K562 (cell line): ENCODE measurements around the gene COPS6. TPM values are rescaled to one million over a fixed set of nuclear protein-coding genes. Genes with fewer than 3 reads are reported as not detected.

Experiments
- CCNT2 ChIP-seq: IDR thresholded peaks from 2 replicates; pipeline ENCODE4 v1.6.1; 2011; ENCODE audit warnings: borderline replicate concordance, low read depth, mild to moderate bottlenecking, moderate library complexity, mixed read lengths, low read length; ENCODE audit not compliant: insufficient read length; ENCODE audit errors: extremely low read depth
- CUX1 ChIP-seq: fragments of 200-800 bp; sonication (Bioruptor generic); IDR thresholded peaks from 2 replicates; pipeline ENCODE4 v1.6.1; 2016; ENCODE audit warnings: missing genetic modification characterization, missing compliant biosample characterization
- CXXC5 ChIP-seq: fragments of 250-450 bp; sonication (Bioruptor Pico); IDR thresholded peaks from 2 replicates; pipeline ENCODE4 v1.8.0; 2022; ENCODE audit warnings: inconsistent platforms, mild to moderate bottlenecking, moderate library complexity
- HNRNPL ChIP-seq: fragments of 200-400 bp; formaldehyde crosslinking; IDR thresholded peaks from 2 replicates; pipeline ENCODE4 v1.6.1; 2017; ENCODE audit warnings: low read depth, mild to moderate bottlenecking, low read length
- MEIS2 ChIP-seq: fragments of 450-650 bp; IDR thresholded peaks from 2 replicates; pipeline ENCODE4 v1.6.1; 2014; ENCODE audit warnings: mild to moderate bottlenecking; ENCODE audit not compliant: partially characterized antibody
- MXD1 ChIP-seq: fragments of 250-450 bp; sonication (Bioruptor Pico); IDR thresholded peaks from 2 replicates; pipeline ENCODE4 v1.8.0; 2021; ENCODE audit warnings: borderline replicate concordance, mild to moderate bottlenecking, moderate library complexity; ENCODE audit not compliant: poor library complexity, severe bottlenecking
- MYC ChIP-seq, 2 experiments: fragments of 250-450 bp in 1 of 2; sonication (Bioruptor Pico) in 1 of 2; IDR thresholded peaks; 2 replicates each; pipeline versions ENCODE4 v1.5.1 to v1.6.1; 2012 to 2021; ENCODE audit warnings: low read depth in 2 of 2, borderline replicate concordance in 1 of 2, improper control_type of control experiment in 1 of 2, low read length in 1 of 2, mild to moderate bottlenecking in 1 of 2, moderate library complexity in 1 of 2
- POLR2G ChIP-seq: fragments of 200-400 bp; formaldehyde crosslinking; IDR thresholded peaks from 2 replicates; pipeline ENCODE4 v1.6.1; 2017; ENCODE audit warnings: low read depth, mild to moderate bottlenecking, antibody characterized with exemption, low read length, moderate library complexity
- PREB ChIP-seq: sonication (generic); formaldehyde crosslinking; IDR thresholded peaks from 2 replicates; pipeline ENCODE4 v1.8.1; 2023; ENCODE audit warnings: mild to moderate bottlenecking, missing genetic modification reagents
- PRMT5 ChIP-seq: sonication (generic); formaldehyde crosslinking; IDR thresholded peaks from 2 replicates; pipeline ENCODE4 v1.5.0; 2020; ENCODE audit warnings: missing genetic modification reagents
- RBFOX2 ChIP-seq: fragments of 200-400 bp; formaldehyde crosslinking; IDR thresholded peaks from 2 replicates; pipeline ENCODE4 v1.6.1; 2017; ENCODE audit warnings: low read depth, mild to moderate bottlenecking, low read length, moderate library complexity
- RNF2 ChIP-seq: sonication (generic); IDR thresholded peaks from 2 replicates; pipeline ENCODE4 v1.6.1; 2016
- SMARCB1 ChIP-seq: IDR thresholded peaks from 2 replicates; pipeline ENCODE4 v1.6.1; 2011; ENCODE audit warnings: improper control_type of control experiment, low read depth; ENCODE audit not compliant: insufficient read length
- SREBF2 ChIP-seq: sonication (generic); formaldehyde crosslinking; IDR thresholded peaks from 2 replicates; pipeline ENCODE4 v1.4.0; 2020; ENCODE audit warnings: mild to moderate bottlenecking, missing genetic modification reagents
- STAG1 ChIP-seq: sonication (generic); formaldehyde crosslinking; IDR thresholded peaks from 2 replicates; pipeline ENCODE4 v1.5.0; 2020; ENCODE audit warnings: missing genetic modification reagents, borderline replicate concordance
- TAF9B ChIP-seq: fragments of 450-650 bp; IDR thresholded peaks from 2 replicates; pipeline ENCODE4 v1.6.1; 2018; ENCODE audit warnings: mild to moderate bottlenecking; ENCODE audit not compliant: partially characterized antibody
- TCF3 ChIP-seq: sonication (generic); formaldehyde crosslinking; IDR thresholded peaks from 2 replicates; pipeline ENCODE4 v1.4.0; 2020; ENCODE audit warnings: mild to moderate bottlenecking, missing genetic modification reagents
- ZC3H4 ChIP-seq: sonication (generic); formaldehyde crosslinking; IDR thresholded peaks from 2 replicates; pipeline ENCODE4 v1.9.0; 2021; ENCODE audit warnings: missing genetic modification reagents, borderline replicate concordance
- ZFP91 ChIP-seq: sonication (generic); formaldehyde crosslinking; IDR thresholded peaks from 2 replicates; pipeline ENCODE4 v1.8.0; 2022; ENCODE audit warnings: mild to moderate bottlenecking, missing genetic modification reagents
- ZNF311 ChIP-seq: fragments of 250-450 bp; sonication (Bioruptor Pico); IDR thresholded peaks from 2 replicates; pipeline ENCODE4 v1.4.0; 2020; ENCODE audit warnings: mild to moderate bottlenecking, moderate library complexity
- ZNF707 ChIP-seq: fragments of 250-450 bp; sonication (Bioruptor Pico); conservative IDR thresholded peaks from 2 replicates; pipeline ENCODE4 v1.8.0; 2022; ENCODE audit warnings: inconsistent platforms, mild to moderate bottlenecking, moderate library complexity
- polyA plus RNA-seq, 8 experiments: library from polyadenylated mRNA; depleted of rRNA in 4 of 8; stranded (reverse) in 5 of 8; unstranded in 3 of 8; fragments of >200 nt; fragmentation: Nextera tagmentation in 2 of 8; fragmentation: Illumina TruSeq in 1 of 8; extraction: Ambion mirVana in 2 of 8; extraction: Trizol in 1 of 8; gene quantifications; 2 replicates each; pipeline versions ENCODE4 v1.2.1 to v1.2.3, GENCODE V29; 2011 to 2014; ENCODE audit warnings: inconsistent platforms in 1 of 8, missing spikeins in 1 of 8
- total RNA-seq, 7 experiments: library from RNA; depleted of rRNA in 6 of 7; stranded (reverse); fragments of >200 nt in 6 of 7; fragmentation: Illumina TruSeq in 2 of 7; extraction: Trizol in 2 of 7; gene quantifications; 2 replicates each; pipeline versions ENCODE4 v1.2.1 to v1.2.3, GENCODE V29; 2011 to 2021; ENCODE audit warnings: low replicate concordance in 1 of 7

COPS6 gene
- total and polyA plus RNA-seq, 9 of the 15 experiments (the other 6 are each of a cell fraction or from before 2014, with no cell fraction given): 63.0 to 331 (median 168) TPM

GRCh38 chr7:100120733-100121036, 31.9 kb downstream of the COPS6 start (continued):
- no peak for TF ChIP-seq POLR2G
- no peak for TF ChIP-seq ZNF311 (CRISPR knock-in tag)
- no peak for TF ChIP-seq HNRNPL
- peak; percentile 39 for TF ChIP-seq TCF3 (CRISPR knock-in tag)
- peak; percentile 36 for TF ChIP-seq MEIS2
- TF ChIP-seq ZC3H4 (CRISPR knock-in tag): no peak
- no peak for TF ChIP-seq TAF9B
- TF ChIP-seq ZNF707 (CRISPR knock-in tag): no peak
- 0 out of 2 replicates have a peak, but pooled peaks have one; percentile 57 for TF ChIP-seq PREB (CRISPR knock-in tag)
- no peak for TF ChIP-seq CXXC5 (CRISPR knock-in tag)
- no peak for TF ChIP-seq SREBF2
- no peak for TF ChIP-seq RNF2
- TF ChIP-seq MXD1: no peak
- TF ChIP-seq PRMT5: no peak
- TF ChIP-seq SMARCB1: no peak
- TF ChIP-seq MYC (IDR thresholded peaks at IDR 0.05; ENCODE audit: low read depth, low read length): no peak
- no peak for TF ChIP-seq MYC (CRISPR knock-in tag; IDR thresholded peaks at IDR 0.05; ENCODE audit: borderline replicate concordance, low read depth)
- no peak for TF ChIP-seq ZFP91 (CRISPR knock-in tag)
- TF ChIP-seq RBFOX2: no peak
- TF ChIP-seq STAG1: no peak
- no peak for TF ChIP-seq CCNT2
- TF ChIP-seq CUX1 (CRISPR knock-in tag): no peak
